Small intestine (tissue), 4 donors: Measurements from ENCODE around the gene DEPDC4. TPM values are rescaled to one million over a fixed set of nuclear protein-coding genes. Genes with fewer than 3 reads are reported as not detected.

Experiments used
- polyA plus RNA-seq, 4 donors: library from polyadenylated mRNA; stranded (reverse) in 3 of 4; unstranded in 1 of 4; fragments of 200-250 nt in 3 of 4; fragments of 120-200 nt in 1 of 4; gene quantifications; one replicate each; pipeline versions ENCODE4 v1.2.1 to v1.2.3, GENCODE V29; 2013
- donor health status: healthy with polysubstance abuse.
- donor health status: Bipolar disorder and iron deficiency.
- donor health status: healthy.

DEPDC4 gene
- polyA plus RNA-seq, 4 donors: 0.67 to 3.6 (median 1.5) TPM

Other genes starting within 250 kb of the DEPDC4 start
- 10 to 100 TPM in 3 of 4 donors, 1 to 10 TPM in 1; 7.0 to 18.8 (median 10.6) TPM for gene BLTP3B, start 124.2 kb downstream of the DEPDC4 start, polyA plus RNA-seq
- gene ACTR6, start 66.3 kb downstream of the DEPDC4 start, polyA plus RNA-seq: 10 to 100 TPM; 20.0 to 31.5 (median 23.7) TPM
- gene SCYL2, start 98 bp upstream of the DEPDC4 start, polyA plus RNA-seq: 10 to 100 TPM; 15.8 to 41.0 (median 21.6) TPM
- gene SLC17A8, start 90.0 kb upstream of the DEPDC4 start, polyA plus RNA-seq: 1 to 10 TPM in 3 of 4 donors, under 1 TPM in 1; 0.22 to 5.6 (median 1.6) TPM
- 100 to 1,000 TPM in 1 of 4 donors, 10 to 100 TPM in 3; 16.5 to 139 (median 45.0) TPM for gene NR1H4, start 206.8 kb upstream of the DEPDC4 start, polyA plus RNA-seq